HG03175 (cell line): ENCODE results near the gene SKP2.
"Not testable (repeated sequence)": the region's sequence is repeated elsewhere in the genome, so short reads cannot be mapped to it uniquely, and the experiment has no call there.

ENCODE experiments used
- ATAC-seq: cut with Tn5 transposase; IDR thresholded peaks from one replicate; pipeline ENCODE4 v1.9.1; 2021; ENCODE audit warnings: mild to moderate bottlenecking, moderate library complexity; ENCODE audit not compliant: unreplicated experiment

Gene SKP2

DNA sequence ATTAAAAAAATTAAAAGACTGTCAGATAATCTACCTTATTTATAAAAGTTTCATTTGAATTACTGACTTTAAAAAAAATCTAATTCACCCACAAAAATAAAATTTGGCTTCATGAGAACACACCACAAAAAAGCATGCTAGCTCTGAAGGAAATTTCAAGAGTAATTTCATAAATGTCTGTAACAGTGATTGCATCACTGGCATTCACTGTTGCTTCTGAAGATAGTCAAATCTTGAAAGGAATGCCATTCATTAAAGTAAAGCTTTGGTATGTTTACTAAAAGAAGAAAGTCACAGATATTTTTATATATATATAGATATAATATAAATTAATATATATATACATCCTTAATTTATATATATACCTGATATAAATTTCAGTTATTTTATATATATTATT is 46.4 kb downstream of the SKP2 start:
- ATAC-seq: no peak

DNA sequence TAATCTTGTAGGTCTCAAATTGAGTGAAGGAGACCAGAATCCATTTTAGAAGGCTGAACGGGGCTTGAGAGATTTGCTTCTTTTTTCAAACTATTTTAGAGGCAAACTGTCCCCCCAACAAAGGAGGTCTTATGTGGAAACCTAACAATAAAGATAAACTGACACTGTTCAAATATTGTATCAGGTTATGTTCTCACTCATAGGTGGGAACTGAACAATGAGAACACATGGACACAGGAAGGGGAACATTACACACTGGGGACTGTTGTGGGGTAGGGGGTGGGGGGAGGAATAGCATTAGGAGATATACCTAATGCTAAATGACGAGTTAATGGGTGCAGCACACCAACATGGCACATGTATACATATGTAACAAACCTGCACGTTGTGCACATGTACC is 46.9 kb downstream of the SKP2 start:
- ATAC-seq: not testable (repeated sequence)

DNA sequence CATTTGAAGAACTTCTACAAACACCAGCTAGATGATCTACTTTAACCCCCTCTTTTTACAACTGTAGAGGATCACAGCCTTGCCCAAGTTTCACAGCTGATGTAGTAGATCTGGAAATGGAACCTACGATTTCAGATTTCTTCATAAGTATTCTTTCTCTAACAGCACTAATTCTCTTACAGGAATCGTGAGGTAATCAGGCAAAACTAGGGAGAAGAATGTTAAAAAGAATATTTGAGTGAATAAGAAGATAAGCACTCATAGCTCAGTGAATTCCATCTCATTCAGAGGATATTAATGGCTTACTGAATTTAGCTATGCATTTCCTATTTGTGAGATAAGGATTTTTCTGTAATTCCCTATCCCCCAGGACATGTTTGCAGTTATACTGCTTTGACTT is 47.7 kb downstream of the SKP2 start:
- ATAC-seq: no peak

DNA sequence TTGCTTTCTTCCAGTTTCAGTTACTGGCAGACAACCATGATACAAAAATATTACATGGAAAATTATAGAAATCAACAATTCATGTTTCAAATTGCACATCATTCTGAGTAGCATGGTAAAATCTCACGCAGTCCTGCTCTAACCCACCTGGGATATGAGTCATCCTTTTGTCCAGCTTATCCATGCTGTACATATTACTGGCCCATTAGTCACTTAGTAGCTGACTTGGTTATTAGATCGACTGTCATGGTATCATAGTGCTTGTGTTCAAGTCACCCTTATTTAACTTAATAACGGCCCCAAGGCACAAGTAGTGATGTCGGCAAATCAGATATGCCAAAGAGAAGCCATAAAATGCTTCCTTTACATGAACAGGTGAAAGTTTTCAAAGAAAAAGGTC is 48.6 kb downstream of the SKP2 start:
- no peak for ATAC-seq

DNA sequence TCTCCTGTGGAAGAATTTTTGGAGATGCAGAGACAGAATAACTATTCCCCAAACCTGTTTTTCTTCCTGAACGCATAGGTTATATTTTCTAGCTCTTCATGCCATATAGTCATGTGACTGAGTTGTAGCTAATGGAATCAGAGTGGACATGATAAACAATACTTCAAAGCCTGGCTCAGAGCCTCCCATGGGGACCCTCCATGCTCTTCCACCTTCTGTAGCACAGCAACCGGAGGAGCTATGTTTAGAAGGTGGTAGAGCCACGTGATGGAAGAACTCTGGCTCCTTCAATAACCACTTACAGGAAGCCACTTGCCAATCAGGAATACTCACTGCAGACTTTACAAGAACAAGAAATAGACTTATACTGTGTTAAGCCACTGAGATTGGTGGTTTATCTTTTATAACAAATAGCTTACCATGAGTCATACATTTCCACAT is 50.6 kb downstream of the SKP2 start:
- no peak for ATAC-seq

DNA sequence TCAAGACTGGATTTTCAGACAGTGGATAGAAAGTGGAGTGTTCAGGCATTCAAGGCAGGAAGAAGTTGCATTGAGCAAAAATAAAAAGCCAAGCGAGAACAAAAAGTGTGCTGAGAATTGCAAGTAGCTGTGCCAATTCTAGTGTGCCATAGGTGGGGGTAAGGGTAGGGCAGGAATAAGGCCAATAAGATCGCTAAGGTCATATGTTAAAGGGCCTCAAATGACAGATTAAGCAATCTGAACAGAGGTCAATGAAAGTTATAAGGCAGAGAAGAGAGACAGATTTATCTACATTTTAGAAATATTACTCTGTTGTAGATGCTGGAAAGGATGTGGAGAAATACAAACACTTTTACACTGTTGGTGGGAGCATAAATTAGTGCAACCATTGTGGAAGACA is 53.4 kb downstream of the SKP2 start:
- ATAC-seq: no peak

DNA sequence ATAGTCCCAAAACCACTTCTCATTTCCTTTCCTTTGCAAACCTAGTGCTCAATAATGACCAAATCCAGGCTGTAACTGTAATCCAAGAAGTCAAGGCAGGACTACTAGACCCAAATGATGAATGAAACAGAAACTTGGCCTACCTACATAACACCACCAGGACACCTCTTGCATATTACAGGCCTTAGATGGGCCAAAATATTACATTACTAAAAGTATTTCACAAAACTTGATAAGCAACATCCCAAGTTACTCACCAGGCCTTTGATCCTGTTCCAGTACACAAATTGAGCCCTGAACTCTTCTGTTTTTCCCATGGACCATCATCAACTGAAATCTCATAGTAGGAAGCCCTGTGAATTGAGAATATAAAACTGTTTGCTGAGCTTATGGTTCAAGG is 55.0 kb downstream of the SKP2 start:
- no peak for ATAC-seq

DNA sequence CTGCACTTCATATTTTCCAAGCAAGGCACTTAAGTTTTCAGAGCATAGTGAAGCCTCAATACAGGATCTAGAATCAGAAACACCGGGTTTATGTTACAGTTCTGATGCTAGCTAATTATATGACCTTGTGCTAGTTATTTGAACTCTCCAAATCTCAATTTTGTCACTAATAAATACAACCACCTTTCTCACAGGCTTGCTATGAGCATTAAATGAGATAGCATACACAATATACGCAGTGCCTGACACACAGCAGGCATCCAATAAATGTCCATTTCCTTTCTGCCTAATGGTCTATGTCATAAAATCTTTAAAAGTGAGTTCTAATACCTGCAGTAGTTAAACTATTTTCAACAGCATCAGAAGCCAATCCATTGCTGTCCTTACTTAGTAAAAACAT is 56.9 kb downstream of the SKP2 start:
- no peak for ATAC-seq

DNA sequence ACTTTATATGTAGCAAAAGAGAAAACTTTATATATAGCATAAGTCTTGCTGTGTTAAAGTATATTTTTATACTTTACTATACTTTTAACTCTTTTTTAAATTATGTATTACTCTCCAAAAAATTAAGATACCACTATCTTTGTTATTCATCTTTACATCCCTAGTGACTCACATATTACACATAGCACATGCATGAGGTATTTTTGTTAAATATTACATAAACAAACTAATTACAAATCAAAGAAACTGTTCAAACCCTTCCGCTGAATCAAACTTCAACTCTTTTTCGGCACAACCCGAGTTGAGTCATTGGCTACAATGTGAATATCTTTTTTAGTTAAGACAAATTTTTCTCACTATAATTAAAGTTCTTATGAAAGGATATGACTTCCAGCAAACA is 57.8 kb downstream of the SKP2 start:
- no peak for ATAC-seq

DNA sequence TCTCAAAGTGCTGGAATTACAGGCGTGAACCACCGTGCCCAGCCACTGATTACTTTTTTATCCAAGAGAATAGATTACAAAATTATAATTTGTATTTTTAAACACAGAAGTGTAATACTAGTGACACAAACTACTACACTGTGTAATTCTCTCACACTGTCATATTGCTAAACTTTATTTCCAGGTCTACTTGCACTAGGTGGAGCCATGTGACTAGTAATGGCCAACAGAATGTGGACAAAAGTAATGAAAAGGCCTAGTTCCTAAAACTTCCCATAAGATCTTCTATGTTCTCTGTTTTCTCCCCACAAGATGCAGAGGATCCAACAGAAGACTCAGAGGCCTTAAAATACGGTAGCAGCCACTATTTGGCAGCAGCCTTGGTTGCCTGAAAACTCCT is 62.5 kb downstream of the SKP2 start:
- ATAC-seq: no peak

DNA sequence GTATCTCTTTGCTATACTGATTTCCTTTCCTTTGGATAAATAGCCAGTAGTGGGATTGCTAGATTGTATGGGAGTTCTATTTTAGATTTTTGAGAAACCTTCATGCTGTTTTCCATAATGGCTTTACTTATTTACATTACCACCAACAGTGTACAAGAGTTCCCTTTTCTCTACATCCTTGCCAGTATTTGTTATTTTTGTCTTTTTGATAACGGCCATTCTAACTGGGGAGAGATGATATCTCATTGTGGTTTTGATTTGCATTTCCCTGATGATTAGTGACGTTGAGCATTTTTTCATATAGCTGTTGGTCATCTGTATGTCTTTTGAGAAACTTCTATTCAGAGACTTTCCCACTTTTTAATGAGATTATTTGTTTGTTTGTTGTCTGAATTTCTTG is 64.0 kb downstream of the SKP2 start:
- ATAC-seq: no peak

DNA sequence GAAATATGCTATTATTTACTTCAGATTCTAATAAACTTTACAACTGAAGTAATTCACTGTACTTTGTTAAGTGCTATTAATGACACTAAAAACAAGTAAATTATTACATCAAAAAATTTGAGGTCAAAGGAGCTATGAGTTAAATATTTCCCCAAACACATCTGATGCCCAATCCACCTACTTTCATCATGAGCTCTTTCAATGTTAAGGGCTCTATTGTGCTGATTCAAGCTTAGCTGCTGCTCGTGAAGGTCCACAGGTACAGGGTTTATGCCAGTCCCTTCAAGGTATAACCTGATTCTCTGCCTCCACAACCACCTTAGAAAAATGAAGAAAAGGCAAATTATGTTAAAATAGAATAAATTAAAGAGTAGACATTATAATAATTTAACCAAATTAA is 65.7 kb downstream of the SKP2 start:
- ATAC-seq: no peak

DNA sequence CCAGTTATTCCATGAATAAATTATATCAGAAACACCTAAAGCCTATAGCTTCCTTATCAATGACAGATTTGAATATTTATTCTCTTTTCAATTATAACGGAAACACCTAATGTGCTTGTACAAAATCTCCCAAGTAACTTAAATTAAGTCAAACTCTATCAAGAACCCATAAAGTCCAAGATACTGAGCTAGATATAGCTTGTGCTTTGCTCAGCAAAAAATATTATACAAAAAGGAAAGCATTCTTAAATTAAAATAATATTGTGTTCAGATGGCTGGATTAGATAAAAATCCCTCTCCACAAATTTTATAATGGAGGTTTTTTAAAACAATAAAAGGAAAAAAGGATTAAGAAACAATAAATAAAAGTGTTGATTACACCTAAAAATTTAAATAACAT is 66.1 kb downstream of the SKP2 start:
- no peak for ATAC-seq

DNA sequence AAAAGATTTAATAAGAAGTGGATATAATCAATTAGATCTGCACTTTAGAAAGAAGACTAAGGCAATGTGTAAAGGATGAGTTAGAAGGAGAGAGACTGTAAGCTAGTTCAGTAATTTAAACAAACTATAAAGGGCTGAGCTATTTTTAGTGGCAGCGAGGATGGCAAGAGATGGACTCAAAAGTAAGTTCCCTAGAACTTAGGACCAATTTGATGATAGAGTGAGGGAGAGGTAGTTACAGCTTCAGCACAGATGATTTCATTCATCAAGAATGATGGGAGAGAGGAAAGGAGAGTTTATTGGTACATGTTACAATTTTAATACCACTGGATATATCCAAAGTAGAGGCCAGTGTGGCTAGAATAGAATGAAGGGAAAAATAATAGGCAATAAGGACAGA is 70.7 kb downstream of the SKP2 start:
- no peak for ATAC-seq

DNA sequence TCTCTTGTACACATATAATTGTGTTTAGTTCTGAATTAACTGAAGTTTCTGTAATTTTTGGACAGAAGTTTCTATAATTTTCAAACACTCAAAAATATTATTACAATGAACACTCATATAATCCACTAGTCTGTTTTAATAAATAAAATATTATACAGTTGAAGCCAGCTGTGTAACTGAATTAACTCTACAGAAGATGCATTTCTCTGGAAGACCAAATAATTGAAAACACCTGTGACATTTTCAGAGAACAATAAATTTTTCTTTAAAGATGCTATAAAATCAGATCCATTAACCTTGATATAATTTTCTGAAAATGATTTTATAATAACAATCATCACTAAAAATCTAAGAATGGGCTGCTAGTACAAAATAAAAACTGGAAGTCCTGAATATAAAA is 75.1 kb downstream of the SKP2 start:
- ATAC-seq: no peak

DNA sequence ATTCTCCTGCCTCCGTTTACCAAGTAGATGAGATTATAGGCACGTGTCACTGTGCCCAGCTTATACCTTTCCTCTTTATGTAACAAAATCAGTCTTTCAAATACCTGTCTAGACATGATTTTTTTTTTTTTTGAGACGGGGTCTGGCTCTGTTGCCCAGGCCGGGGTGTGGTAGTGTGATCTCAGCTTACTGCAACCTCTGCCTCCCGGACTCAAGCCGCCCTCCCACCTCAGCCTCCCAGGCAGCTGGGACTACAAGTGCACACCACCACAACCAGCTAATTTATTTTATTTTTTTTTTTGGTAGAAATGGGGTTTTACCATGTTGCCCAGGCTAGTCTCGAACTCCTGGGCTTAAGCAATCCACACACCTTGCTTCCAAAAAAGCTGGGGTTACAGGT is 76.6 kb downstream of the SKP2 start:
- ATAC-seq: no peak

DNA sequence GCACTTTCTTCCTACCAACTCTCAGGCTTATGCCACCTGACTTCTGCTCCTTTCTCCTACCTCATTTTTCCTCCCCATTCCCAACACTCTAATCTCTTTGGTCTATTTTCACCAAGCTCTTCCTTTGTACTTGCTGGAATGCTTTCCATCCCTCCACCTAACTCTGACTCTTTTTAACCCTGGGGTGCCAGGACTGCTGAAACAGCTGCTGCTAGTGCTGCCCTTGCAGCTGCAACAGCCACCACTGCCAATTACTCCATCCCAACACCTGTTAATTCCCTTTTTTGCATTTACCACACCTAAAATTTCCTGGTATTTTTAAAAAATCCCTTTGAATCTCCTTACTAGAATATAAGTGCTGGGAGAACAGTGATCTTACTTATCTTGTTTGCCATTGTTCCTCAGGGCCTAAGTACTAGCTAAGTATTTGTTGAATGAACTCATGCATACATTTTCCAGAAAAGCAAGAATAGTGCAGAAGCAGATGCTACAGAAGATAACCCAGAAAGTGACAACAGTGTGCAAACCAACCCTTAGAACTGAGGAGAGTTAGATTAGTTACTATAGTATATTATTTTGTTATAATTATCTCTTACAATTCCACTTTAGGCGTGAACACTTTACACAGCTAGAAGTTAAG is 78.4 kb downstream of the SKP2 start:
- ATAC-seq: no peak

DNA sequence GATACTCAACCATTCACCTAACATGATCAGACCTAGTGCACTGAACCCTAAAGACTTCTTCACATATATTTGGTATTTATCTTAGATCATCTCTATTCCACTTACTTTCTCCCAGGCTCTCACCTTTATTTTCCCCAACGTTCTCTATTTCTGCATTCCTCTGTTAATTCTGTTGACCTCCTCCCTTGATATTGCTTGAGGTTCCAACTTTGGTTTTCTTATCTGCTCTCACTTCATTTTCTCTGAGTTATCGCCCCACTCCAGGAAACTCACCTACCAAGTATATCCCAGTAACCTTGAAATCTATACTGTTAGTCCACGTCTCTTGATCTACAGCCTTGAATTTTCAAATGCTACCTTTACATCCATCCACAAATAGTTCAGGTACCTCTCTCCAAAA is 80.6 kb downstream of the SKP2 start:
- no peak for ATAC-seq
